HG02885 (cell line): ENCODE results near the gene MARCHF9.
"Not testable (repeated sequence)": the region's sequence is repeated elsewhere in the genome, so short reads cannot be mapped to it uniquely, and the experiment has no call there.

Experiments used
- ATAC-seq: cut with Tn5 transposase; IDR thresholded peaks from one replicate; pipeline ENCODE4 v1.9.1; 2021; ENCODE audit warnings: mild to moderate bottlenecking; ENCODE audit not compliant: unreplicated experiment, poor library complexity

MARCHF9 gene

DNA sequence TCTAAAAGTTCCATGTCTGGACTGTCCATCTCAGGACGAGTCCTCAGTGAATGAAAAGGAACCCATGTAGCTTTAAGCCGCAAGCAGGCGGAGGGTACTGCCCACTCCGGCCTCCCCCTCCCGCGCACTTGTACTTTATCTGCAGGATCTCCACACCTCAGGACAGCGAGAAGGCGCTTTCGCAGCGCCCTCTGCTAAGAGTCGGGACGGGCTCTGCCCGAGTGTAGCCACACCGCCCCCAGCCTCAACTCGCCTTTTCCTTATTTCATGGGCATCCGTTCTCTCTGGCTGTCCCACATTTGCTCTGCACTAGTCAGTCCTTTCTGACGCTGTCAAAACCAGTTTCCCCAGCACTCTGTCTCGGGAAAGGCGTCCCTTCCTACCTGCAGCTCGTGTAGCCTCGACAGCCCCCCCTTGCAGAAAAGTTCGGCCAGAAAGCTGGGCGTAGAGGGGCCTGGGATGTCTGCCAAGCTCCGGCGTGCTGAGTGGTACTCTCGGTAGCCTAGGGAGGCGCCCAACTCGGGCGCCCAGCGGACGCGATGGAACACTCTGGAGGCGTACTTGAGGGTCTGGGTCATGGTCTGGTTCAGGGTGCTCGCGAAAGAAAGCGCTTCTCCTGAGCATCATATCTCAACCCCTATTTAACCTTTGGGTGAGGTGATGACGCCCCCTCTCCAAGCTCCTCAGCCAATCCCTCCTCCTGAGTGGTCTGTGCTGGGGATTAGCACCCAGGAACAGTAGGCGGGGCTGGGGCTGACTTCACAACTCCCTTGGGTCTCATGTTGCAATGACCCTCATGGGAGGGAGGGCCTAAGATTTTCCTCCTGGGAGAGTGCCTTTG lies 11.8 kb downstream of the MARCHF9 start, which contains the start of gene CYP27B1:
CYP27B1 (minus strand) TSS at position 615 of the 841 bp plus-strand sequence; CDS start at position 578, 37 bp downstream.
- no peak for ATAC-seq

DNA sequence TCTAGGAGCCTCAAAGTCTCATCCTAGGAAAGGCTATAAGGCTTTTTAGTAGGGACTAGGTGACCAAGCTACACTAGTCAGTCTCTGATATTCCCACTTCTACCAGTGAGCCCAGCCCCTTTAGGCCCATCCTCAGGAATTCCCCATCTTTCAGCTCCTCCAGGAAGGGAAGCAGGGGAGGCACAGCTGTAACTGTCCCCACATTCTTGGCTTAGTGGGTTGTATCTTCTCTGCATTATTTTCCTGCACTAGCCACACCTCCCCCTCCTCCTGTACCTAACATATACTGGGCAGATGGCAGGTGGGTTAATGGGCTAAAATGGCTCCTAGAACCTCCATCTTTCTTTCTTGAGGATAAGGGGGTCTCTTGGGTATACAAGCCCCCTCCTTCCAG lies 12.4 kb downstream of the MARCHF9 start:
- ATAC-seq = no peak

DNA sequence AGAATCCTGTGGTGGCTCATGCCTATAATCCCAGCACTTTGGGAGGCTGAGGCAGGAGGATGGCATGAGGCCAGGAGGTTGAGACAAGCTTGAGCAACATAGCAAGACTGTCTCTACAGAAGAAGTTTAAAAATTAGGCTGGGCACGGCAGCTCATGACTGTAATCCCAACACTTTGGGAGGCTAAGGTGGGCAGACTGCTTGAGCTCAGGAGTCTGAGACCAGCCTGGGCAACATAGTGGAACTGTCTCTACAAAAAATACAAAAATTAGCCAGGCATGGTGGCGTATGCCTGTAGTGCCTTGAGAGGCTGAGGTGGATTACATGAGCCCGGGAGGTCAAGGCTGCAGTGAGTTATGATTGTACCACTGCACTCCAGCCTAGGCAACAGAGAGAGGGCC lies 13.0 kb downstream of the MARCHF9 start:
- ATAC-seq = no peak

DNA sequence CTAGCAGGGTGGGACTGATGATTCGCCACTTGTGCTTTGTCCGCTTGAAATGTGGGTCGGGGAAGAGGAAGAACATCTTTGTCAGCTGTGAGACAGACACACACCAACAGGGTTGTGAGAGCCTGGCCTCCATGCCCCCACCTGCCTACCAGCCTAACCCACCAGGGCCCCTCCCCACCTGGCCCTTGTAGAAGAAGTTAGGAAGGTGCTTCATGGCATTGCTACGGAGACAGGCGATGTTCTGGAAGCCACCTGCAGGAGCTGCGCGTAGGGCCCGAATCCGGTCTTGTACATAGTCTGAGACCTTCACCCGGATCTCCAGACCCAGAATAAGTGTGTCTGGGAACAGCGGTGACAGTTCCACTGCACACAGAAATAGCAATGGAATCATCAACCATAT lies 14.7 kb downstream of the MARCHF9 start:
- ATAC-seq = no peak

DNA sequence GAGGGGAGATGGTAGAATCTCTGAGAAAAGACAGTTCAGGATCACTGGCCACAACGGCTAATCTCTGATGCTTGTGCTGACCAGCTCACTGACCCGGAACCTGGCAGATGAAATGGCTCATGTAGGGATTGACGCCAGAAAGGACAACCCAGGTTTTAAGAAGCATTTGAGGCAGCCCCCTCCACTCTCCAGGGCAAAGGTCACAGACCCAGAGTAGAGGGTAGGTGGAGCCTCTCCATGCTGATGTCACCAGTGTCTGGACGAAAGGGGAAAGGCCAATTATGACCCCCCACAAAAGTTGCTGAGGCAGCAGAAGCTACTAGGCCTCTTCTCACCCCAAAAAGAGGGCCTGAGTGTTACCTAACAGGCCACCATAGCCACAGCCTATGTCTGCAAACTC lies 15.8 kb downstream of the MARCHF9 start:
- no peak for ATAC-seq

DNA sequence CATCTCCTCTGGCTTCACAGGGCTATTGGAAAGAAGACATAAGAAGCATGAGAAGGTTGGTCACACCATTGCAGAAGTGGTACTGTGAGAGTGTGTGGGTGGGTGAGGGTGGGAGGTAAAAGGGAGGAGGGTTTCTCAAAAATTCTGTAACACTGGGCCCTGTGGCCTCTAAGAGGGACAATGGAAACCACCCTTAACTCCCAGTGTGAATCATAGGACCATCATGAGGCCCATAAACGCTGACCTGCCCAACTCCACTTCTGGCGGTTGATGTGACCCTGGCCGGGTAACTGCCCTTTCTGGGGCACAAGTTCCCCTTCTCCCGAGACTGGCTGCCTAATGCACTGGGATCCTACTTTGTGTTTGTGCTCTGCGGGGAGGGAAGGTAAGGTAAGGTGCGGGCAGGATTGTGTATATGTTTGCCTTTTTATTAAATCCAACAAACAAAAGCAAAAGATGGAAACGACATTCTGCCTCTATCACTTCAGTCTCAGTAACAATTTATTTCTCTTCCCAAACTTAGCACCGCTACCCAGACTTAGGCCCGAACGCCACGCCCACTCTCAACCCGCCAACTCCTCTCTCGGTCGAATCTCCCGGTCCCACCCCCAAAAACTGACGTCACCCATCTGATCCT lies 16.5 kb downstream of the MARCHF9 start:
- peak; percentile 80 for ATAC-seq

DNA sequence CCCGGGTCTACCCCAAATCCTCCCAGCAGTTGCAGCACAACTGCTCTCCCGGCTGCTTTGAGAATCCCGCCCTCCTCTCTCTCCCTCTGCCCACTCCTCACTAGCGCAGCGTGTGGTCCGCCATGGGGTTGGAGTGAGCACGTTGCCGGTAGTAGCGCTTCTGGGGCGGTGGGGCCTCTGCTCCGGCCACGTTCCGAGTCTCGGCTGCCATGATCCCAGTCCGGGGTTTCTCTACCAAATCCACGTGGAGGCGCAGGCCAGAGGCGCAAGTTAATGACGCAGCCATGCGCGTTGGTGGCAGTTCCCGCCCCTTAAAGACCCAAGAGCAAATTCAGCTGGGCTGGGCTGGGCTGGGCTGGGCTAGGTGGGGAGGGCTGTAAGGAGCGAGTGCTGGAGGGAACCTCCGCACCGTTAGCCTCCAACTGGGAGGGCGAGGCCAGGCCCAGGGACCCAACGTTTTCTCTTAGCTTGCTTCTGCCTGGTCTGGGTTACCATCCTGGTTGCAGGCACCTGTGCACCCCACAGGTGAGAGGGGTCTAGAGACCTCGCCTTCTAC lies 17.0 kb downstream of the MARCHF9 start, which contains the start of gene METTL1:
METTL1 (minus strand) TSS at position 233 of the 556 bp plus-strand sequence; CDS start at position 211, 22 bp downstream.
- ATAC-seq = peak; percentile 84

DNA sequence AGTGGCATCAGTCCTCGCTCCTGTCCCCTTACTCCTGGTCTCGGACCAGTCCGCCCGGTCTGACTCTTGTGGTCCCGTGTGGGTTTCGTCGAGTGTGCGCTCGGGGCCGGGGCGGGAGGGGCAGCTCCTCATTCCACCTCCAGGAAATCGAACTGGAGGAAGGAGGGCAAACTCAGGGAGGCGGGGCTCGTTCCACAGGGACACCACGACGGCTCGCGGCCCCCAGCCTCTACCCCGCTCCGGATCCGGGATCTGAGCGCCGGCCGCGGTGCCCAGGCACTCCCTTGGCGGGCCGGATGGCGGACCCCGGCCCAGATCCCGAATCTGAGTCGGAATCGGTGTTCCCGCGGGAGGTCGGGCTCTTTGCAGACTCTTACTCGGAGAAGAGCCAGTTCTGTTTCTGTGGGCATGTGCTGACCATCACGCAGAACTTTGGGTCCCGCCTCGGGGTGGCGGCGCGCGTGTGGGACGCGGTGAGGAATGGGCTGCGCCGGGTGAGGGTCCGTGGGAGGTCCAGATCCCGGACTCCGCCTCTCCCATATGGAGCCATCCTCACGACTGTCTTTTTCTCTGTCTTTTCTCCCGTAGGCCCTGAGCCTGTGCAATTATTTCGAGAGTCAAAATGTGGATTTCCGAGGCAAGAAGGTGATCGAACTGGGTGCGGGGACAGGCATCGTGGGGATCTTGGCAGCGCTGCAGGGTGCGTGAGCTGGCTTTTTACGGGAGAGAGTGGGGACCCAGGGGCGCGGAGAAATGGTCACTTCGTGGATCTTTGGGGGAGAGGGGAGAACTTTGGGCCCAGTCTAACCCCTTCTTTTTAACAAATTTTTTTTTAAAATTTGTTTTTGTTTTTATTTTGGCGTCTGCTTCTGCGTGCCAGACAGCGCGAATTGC lies 17.8 kb downstream of the MARCHF9 start, which contains the start of gene EEF1AKMT3:
EEF1AKMT3 (plus strand) TSS at position 186 of the 894 bp plus-strand sequence; CDS start at position 297, 111 bp downstream.
- ATAC-seq = peak; percentile 4

DNA sequence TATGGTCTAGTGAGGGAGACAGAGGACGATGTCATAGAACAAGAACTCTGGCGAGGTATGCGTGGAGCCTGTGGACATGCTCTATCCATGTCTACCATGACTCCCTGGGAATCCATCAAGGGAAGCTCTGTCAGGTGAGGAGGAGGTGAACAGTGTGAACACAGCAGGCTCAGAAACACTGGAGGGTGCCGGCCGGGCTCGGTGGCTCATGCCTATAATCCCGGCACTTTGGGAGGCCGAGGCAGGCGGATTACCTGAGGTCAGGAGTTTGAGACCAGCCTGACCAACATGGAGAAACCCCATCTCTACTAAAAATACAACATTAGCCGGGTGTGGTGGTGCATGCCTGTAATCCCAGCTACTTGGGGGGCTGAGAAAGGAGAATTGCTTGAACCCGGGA lies 19.7 kb downstream of the MARCHF9 start:
- ATAC-seq = not testable (repeated sequence)

DNA sequence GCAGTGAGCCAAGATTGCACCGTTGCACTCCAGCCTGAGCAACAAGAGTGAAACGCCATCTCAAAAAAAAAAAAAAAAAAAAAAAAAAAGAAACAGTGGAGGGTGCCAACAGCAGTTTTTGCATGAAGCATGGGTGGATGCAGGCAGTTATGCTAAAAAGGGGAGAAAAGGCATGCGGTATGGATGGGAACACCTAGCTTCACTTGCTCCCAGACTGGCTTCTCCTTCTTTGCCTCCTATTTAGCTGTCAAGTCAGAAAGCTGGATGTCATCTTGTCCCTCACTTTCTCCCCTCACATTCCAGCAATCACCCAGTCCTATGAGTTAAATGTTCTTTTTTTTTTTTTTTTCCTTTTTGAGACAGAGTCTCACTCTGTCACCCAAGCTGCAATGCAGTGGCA lies 20.1 kb downstream of the MARCHF9 start:
- ATAC-seq = no peak

DNA sequence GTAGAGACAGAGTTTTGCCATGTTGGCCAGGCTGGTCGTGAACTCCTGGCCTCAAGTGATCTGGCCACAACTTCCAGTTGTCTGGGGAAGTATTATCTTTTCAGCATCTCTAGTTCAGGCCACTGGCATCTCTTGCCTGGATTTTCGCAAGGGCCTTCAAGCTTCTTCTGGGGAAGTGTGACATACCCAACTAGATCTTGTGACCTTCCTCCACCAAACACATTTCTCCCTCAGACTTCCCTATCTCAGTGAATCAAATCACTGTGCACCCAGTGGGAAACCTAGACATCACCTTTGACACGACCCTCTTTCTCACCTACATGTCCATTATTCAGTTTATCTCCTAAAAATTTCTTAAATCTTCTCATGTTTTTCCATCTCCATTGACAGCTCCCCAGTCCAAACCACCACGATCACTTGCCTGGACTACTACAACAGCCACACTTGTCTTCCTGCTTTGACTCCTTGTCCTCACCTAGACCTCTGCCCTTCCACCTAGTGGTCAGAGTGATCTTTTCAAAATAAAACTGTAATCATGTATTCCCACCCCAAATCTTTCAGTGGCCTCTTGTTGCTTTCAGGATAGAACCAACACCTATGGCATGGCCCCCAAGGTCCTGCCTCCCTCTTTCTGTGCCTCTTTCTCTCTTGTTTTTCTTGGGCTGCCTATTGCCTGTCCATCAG lies 20.8 kb downstream of the MARCHF9 start:
- ATAC-seq = no peak

DNA sequence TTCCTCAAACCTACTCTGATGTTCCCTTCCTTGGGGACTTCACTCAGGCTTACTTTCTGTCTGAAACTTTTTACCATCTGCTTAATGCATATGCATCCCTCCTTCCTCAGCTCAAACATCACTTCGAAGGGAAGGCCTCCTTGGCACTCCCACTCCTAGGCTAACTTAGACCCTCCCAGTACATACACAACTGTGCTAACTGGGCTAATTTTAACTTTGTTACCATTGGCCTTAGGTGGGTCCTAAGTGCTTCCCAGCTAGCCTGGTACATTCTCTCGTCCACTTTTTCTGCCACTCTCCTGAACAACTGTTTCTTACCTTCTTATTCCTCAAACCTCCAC lies 21.3 kb downstream of the MARCHF9 start:
- ATAC-seq = no peak

DNA sequence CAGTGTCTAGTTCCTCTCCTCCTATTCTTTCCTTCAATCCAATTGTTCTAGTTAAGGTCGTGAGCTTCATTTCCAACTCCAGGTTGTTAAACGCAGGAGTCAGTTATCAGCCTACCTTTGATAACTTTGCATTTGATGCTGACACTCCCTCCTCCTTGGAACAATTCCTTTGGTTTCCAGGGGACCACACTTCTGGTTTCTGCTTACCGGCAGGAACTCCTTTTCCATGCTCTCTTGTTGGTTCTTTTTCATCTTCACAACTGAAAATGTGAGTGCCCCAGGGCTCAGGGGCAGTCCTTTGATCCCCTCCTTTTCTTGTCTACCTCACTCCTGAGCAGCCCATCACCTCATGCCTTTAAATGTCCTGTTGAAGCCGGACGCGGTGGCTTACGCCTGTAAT lies 22.5 kb downstream of the MARCHF9 start:
- no peak for ATAC-seq

DNA sequence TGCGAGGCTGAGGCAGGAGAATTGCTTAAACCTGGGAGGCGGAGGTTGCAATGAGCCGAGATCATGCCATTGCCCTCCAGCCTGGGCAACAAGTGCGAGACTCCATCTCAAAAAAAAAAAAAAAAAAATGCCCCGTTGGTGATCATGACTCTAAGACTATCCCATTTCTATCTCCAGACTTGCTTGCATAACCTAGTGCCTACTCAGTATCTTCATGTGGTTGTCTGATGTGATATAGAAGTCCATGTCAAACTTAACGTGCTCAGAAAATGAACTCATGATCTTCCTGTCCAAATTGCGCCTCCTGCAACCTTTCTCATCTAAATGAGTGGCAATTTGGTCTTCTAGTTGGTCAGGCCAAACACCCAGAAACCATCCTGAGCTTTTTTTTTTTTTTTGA lies 23.0 kb downstream of the MARCHF9 start:
- no peak for ATAC-seq

DNA sequence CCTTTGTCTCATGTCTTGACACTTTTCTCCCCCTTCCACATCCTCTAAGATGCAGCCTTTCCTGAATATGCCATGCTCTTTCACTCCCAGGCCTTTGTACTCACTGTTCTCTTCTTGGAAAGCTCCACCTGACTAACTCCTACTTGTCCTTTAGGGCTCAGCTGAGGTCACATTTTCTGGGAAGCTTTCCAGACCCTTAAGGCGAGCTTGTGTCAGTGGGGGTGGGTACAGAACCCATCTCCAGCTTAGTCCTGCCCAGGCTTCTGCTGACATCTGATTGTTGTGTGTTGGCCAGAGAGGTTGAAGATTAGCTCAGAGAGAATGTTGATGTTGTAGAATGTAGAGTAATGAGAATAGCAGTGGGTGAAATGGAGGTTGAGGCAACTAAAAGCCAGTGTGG lies 24.8 kb downstream of the MARCHF9 start:
- ATAC-seq = no peak

DNA sequence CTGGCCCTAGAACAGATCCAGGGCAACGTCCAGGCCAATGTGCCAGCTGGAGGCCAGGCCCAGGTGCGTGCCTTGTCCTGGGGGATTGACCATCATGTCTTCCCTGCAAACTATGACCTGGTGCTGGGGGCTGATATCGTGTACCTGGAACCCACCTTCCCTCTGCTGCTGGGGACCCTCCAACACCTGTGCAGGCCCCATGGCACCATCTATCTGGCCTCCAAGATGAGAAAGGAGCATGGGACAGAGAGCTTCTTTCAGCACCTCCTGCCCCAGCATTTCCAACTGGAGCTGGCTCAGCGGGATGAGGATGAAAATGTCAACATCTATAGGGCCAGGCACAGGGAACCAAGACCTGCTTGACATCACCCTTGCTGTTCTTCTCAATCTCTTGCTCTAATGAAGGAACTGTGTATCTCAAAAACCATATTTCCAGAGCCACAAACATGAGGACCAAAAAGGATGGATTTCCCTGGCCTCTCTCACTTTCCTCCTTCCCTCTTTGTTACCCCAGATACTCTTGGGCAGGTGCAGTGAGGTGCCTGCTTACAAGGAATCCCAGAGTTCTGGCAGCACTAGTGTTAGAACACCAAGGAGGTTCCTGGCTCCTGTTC lies 25.5 kb downstream of the MARCHF9 start:
- ATAC-seq = no peak

DNA sequence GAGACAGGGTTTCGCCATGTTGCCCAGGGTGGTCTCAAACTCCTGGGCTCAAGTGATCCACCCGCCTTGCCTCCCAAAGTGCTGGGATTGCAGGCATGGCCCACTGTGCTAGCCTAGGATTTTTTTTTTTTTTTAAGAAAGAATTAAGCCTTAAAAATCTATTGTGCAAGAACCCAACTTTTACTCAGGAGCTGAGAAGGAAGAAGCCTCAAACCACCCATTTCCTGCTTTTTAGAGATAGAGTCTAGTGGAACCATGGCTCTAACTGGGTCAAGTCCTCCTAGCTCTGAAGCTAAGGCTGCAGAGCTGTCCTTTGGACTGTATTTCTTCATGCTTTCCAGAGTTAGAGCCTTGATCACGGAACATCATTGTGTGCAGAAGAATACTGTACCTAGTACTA lies 26.3 kb downstream of the MARCHF9 start:
- ATAC-seq = no peak

DNA sequence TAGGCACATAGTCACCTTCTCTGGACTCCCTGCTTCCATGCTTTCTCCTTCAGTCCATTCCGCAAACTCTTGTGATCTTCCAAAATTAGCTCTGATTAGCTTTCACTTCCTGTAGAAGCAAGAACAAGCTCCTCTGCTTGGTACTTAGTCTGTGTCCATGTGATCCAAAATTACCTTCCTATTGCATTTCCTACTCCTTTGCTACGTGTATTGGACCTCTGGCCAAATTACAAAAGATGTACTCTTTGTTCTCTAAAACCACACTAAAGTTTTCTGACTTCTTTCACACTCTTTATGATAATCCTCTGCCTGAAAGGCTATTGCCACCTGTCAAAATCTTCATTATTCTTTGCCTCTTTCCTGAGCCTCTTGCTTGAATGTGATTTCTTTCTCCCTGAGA lies 26.9 kb downstream of the MARCHF9 start:
- ATAC-seq = no peak

DNA sequence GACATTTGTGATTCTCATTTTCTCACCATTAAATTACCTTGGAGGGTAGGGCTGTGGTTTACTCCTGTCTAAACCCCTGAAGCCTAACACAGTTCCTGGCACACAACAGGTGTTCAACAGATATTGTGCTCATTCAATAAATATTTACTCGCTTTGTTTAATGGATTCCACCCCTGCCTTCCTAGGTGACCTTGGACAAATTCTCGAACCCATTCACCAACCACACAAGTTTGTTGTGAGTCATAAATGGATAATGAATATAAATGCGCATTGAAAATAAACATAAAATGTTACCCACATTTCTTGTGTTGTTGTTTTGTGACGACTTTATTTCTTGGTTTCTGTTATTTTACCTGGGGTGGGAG lies 27.3 kb downstream of the MARCHF9 start:
- peak; percentile 11 for ATAC-seq
